Skin of body (tissue), 2 donors: ENCODE data around the gene NHLRC4. TPM values are rescaled to one million over a fixed set of nuclear protein-coding genes. Genes with fewer than 3 reads are reported as not detected.

ENCODE experiments used
- DNase-seq: peaks from one replicate; lab custom pipeline; 2025; lab: John Stamatoyannopoulos, UW
- total RNA-seq: library from RNA; depleted of rRNA; stranded (reverse); fragments of >200 nt; gene quantifications from one replicate; pipeline ENCODE4 v1.2.3, GENCODE V29; 2014

Gene NHLRC4
- total RNA-seq, 1 donor from 2014 or later = 0.59 TPM

GRCh38 chr16:565419-566330 is 1.1 kb upstream of the NHLRC4 start:
- DNase-seq = no peak

- DNase-seq = no peak
Observed at GRCh38 chr16:567373-568256, 810 bp downstream of the NHLRC4 start.

- no peak for DNase-seq
Observed at GRCh38 chr16:568401-569258, 1.8 kb downstream of the NHLRC4 start.

- DNase-seq = peak; percentile 36
Observed at GRCh38 chr16:569445-570254, 2.8 kb downstream of the NHLRC4 start, which contains the start of gene PIGQ. Gene PIGQ (plus strand): TSS chr16:569968. CDS start chr16:574075, 4,107 bp downstream.

GRCh38 chr16:572865-573650 is 6.3 kb downstream of the NHLRC4 start:
- no peak for DNase-seq

- no peak for DNase-seq
Observed at GRCh38 chr16:574021-574760, 7.4 kb downstream of the NHLRC4 start.

- no peak for DNase-seq
Observed at GRCh38 chr16:575354-576196, 8.8 kb downstream of the NHLRC4 start.

- no peak for DNase-seq
Observed at GRCh38 chr16:576197-576822, 9.5 kb downstream of the NHLRC4 start.

- no peak for DNase-seq
Observed at GRCh38 chr16:576823-577201, 10.0 kb downstream of the NHLRC4 start.

- DNase-seq = no peak
Observed at GRCh38 chr16:577796-578195, 11.0 kb downstream of the NHLRC4 start.

GRCh38 chr16:578232-578869 is 11.5 kb downstream of the NHLRC4 start:
- no peak for DNase-seq

- no peak for DNase-seq
Observed at GRCh38 chr16:578870-579405, 12.1 kb downstream of the NHLRC4 start.

- DNase-seq = no peak
Observed at GRCh38 chr16:580141-580945, 13.5 kb downstream of the NHLRC4 start.

GRCh38 chr16:580946-581498 is 14.2 kb downstream of the NHLRC4 start:
- DNase-seq = no peak

- no peak for DNase-seq
Observed at GRCh38 chr16:582218-582613, 15.4 kb downstream of the NHLRC4 start.
